Measurements from ENCODE around the gene ATP2A2. TPM values are rescaled to one million over a fixed set of nuclear protein-coding genes. Genes with fewer than 3 reads are reported as not detected.

The ATP2A2 gene
- total RNA-seq, result 222 TPM

DNA sequence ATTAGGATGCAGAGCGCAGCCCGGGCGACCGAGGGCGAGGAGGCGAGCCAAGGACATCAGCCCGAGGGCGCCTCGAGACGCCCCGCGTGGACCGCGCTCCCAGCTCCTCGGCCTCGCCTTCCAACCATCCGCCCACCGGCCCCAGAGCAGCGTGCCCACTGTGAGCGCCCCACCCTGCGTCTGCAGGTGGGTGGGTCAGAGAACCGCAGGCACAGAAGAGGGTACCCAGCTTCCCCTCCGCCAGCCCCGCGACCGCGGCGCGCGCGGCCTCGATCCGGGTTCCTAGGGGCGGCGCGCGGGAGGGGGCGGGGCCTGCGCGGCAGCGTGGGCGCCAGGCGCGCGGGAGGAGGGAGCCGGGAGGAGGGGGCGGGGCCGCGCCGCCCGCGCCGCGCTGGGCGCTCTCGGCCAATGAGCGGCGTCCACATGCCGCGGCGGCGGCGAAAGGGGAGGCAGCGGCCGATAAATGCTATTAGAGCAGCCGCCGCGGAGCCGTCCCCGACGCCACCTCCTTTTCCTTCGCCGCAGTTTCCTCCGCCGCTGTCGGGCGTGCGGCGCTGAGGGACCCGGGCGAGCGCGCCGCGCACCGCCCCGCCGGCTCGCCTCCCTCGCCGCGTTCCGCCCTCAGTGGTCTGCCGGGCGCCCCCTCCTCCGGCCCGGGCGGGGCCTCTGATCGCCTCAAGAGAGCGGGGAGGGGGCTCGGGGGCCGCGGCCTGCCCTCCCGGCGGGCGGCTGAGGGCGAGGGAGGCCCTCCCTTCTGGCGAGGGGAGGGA lies at the start of gene ATP2A2:
ATP2A2 (plus strand) TSS at position 469 of the 770 bp plus-strand sequence. CDS start 543 bp downstream, outside the sequence.

Small RNAs within 50 kb of the gene (small RNA-seq; reads per million reads assigned to genes)
- gene RN7SL769P, result not detected

Other genes starting within 250 kb of the ATP2A2 start
- 112 TPM for gene C12orf76, start 232.7 kb upstream of the ATP2A2 start, total RNA-seq
- 79.6 TPM for gene IFT81, start 156.9 kb upstream of the ATP2A2 start, total RNA-seq
- 58.6 TPM for gene ANAPC7, start 122.5 kb downstream of the ATP2A2 start, total RNA-seq
- 156 TPM for gene ARPC3, start 169.1 kb downstream of the ATP2A2 start, total RNA-seq
- gene GPN3, start 187.0 kb downstream of the ATP2A2 start, total RNA-seq, result 16.6 TPM
- gene FAM216A, start 187.6 kb downstream of the ATP2A2 start, total RNA-seq, result 42.2 TPM
- 105 TPM for gene VPS29, start 220.9 kb downstream of the ATP2A2 start, total RNA-seq
- gene RAD9B, start 221.1 kb downstream of the ATP2A2 start, total RNA-seq, result 1.6 TPM

Measured in diencephalon (tissue), 1 donor.